K562 (cell line): ENCODE results near the gene ARID3B. TPM values are rescaled to one million over a fixed set of nuclear protein-coding genes. Genes with fewer than 3 reads are reported as not detected.
A peak's percentile ranks its signal among the peaks of the same experiment; 100 is the strongest.

Experiments
- CBFA2T2 ChIP-seq: fragments of 450-650 bp; conservative IDR thresholded peaks from 2 replicates; pipeline ENCODE4 v1.6.1; 2017; ENCODE audit warnings: mild to moderate bottlenecking
- DLX4 ChIP-seq: fragments of 250-450 bp; sonication (Bioruptor Pico); IDR thresholded peaks from 2 replicates; pipeline ENCODE4 v1.6.1; 2021; ENCODE audit warnings: mild to moderate bottlenecking
- E2F6 ChIP-seq, 2 experiments: IDR thresholded peaks; 2 replicates each; pipeline ENCODE4 v1.6.1; 2011; ENCODE audit warnings: borderline replicate concordance in 1 of 2, control low read depth in 1 of 2, low read depth in 1 of 2, low read length in 1 of 2, mild to moderate bottlenecking in 1 of 2, mixed read lengths in 1 of 2, moderate library complexity in 1 of 2; ENCODE audit not compliant: insufficient read depth in 1 of 2, insufficient read length in 1 of 2, poor library complexity in 1 of 2, severe bottlenecking in 1 of 2; ENCODE audit errors: extremely low read depth in 1 of 2
- MEF2A ChIP-seq: IDR thresholded peaks from 2 replicates; pipeline ENCODE4 v1.6.1; 2011; ENCODE audit warnings: low read depth, mild to moderate bottlenecking, low read length, moderate library complexity; ENCODE audit not compliant: control insufficient read depth
- MEF2D ChIP-seq: conservative IDR thresholded peaks from 2 replicates; pipeline ENCODE4 v1.6.1; 2016; ENCODE audit warnings: low read depth, missing genetic modification characterization, missing compliant biosample characterization
- MYC ChIP-seq, 2 experiments: fragments of 250-450 bp in 1 of 2; sonication (Bioruptor Pico) in 1 of 2; IDR thresholded peaks; 2 replicates each; pipeline versions ENCODE4 v1.5.1 to v1.6.1; 2012 to 2021; ENCODE audit warnings: low read depth in 2 of 2, borderline replicate concordance in 1 of 2, improper control_type of control experiment in 1 of 2, low read length in 1 of 2, mild to moderate bottlenecking in 1 of 2, moderate library complexity in 1 of 2
- NCOA4 ChIP-seq: fragments of 450-650 bp; IDR thresholded peaks from 2 replicates; pipeline ENCODE4 v1.6.1; 2018; ENCODE audit warnings: mild to moderate bottlenecking; ENCODE audit not compliant: partially characterized antibody
- PBX2 ChIP-seq, 2 experiments: IDR thresholded peaks in 1 of 2; conservative IDR thresholded peaks in 1 of 2; 2 replicates each; pipeline ENCODE4 v1.6.1; 2016; ENCODE audit warnings: low read depth in 2 of 2, mild to moderate bottlenecking in 1 of 2, missing compliant biosample characterization in 1 of 2, missing genetic modification characterization in 1 of 2, moderate library complexity in 1 of 2
- PRPF4 ChIP-seq: fragments of 200-400 bp; formaldehyde crosslinking; IDR thresholded peaks from one replicate; pipeline ENCODE4 v1.6.1; 2017; ENCODE audit warnings: low read length, low read depth, mild to moderate bottlenecking; ENCODE audit not compliant: insufficient read depth, poor library complexity, severe bottlenecking
- SAFB ChIP-seq: fragments of 200-400 bp; formaldehyde crosslinking; IDR thresholded peaks from 2 replicates; pipeline ENCODE4 v1.6.1; 2017; ENCODE audit warnings: low read depth, low read length, borderline replicate concordance
- ZNF143 ChIP-seq: sonication (generic); formaldehyde crosslinking; IDR thresholded peaks from 2 replicates; pipeline ENCODE4 v1.9.0; 2022; ENCODE audit warnings: mild to moderate bottlenecking, missing genetic modification reagents
- ZNF175 ChIP-seq: fragments of 200-800 bp; sonication (Bioruptor generic); IDR thresholded peaks from 2 replicates; pipeline ENCODE4 v1.6.1; 2016; ENCODE audit warnings: low read depth, mild to moderate bottlenecking, missing genetic modification characterization, missing compliant biosample characterization
- ZNF589 ChIP-seq: fragments of 200-800 bp; sonication (Bioruptor generic); IDR thresholded peaks from 2 replicates; pipeline ENCODE4 v1.6.1; 2016; ENCODE audit warnings: low read depth, missing genetic modification characterization, missing compliant biosample characterization
- ZNF75A ChIP-seq: fragments of 450-650 bp; formaldehyde crosslinking; IDR thresholded peaks from 2 replicates; pipeline ENCODE4 v1.4.0; 2020; ENCODE audit warnings: mild to moderate bottlenecking
- ZNF76 ChIP-seq: fragments of 250-450 bp; sonication (Bioruptor Pico); IDR thresholded peaks from 2 replicates; pipeline ENCODE4 v1.4.0; 2020; ENCODE audit warnings: mild to moderate bottlenecking, moderate library complexity, borderline replicate concordance
- polyA plus RNA-seq, 8 experiments: library from polyadenylated mRNA; depleted of rRNA in 4 of 8; stranded (reverse) in 5 of 8; unstranded in 3 of 8; fragments of >200 nt; fragmentation: Nextera tagmentation in 2 of 8; fragmentation: Illumina TruSeq in 1 of 8; extraction: Ambion mirVana in 2 of 8; extraction: Trizol in 1 of 8; gene quantifications; 2 replicates each; pipeline versions ENCODE4 v1.2.1 to v1.2.3, GENCODE V29; 2011 to 2014; ENCODE audit warnings: inconsistent platforms in 1 of 8, missing spikeins in 1 of 8
- total RNA-seq, 7 experiments: library from RNA; depleted of rRNA in 6 of 7; stranded (reverse); fragments of >200 nt in 6 of 7; fragmentation: Illumina TruSeq in 2 of 7; extraction: Trizol in 2 of 7; gene quantifications; 2 replicates each; pipeline versions ENCODE4 v1.2.1 to v1.2.3, GENCODE V29; 2011 to 2021; ENCODE audit warnings: low replicate concordance in 1 of 7
- TF ChIP-seq, protein P1 (sequence below): fragments of 450-650 bp; formaldehyde crosslinking; conservative IDR thresholded peaks from 2 replicates; pipeline ENCODE4 v1.4.0; 2022; ENCODE audit warnings: mild to moderate bottlenecking, missing genetic modification characterization
- TF ChIP-seq, protein P2 (sequence below): sonication (generic); formaldehyde crosslinking; IDR thresholded peaks from 2 replicates; pipeline ENCODE4 v1.8.1; 2023; ENCODE audit warnings: mild to moderate bottlenecking, missing genetic modification reagents, moderate library complexity

ARID3B gene
- total and polyA plus RNA-seq, 9 of the 15 experiments (the other 6 are each of a cell fraction or from before 2014, with no cell fraction given), result 0.32 to 15.1 (median 7.1) TPM

DNA sequence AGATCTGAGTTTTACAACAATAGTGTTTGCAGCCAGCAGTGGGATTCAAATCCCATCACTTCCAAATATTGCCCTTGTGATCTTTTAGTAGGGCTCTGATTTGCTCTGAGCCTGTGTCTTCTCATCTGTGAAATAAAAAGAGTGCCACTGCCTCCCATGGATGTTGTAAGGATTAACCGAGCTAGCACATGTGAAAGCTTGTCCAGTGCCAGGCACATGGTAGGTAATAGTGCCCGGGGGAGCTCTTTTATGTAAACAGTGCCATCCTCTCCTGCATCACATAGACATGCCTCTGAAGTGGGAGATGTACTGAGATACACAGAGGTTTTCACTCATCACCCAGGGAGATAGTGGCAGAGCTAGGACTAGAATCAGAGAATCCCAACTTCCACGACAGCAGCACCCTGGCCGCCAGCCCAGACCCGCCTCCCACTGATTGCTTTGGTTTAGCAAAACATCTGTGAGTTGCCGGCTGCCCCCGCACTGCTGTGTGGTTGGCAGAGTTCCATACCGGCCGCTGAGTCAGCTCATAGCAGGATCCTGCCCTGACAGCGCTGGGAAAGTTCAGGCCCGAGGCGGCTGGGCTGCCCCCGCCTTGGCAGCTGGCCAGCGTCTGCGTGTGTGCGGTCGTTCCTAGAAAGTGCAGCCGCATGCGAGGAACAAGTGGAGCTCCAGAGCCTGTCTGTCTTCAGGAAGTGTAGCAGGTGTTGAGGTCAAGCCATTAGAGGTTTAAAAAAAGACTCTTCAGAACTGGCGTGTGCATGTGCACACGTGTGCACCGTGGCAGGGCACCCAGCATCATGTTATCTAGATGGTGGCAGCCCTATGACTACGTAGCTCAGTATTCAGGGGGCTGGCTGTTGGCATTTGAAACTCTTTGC lies 5.0 kb downstream of the ARID3B start (continued):
- TF ChIP-seq PBX2 (CRISPR knock-in tag; IDR thresholded peaks at IDR 0.05; ENCODE audit: low read depth) (no peak), PBX2 (tag; conservative IDR thresholded peaks at IDR 0.05; ENCODE audit: low read depth) (peak; percentile 68), MEF2D (tag) (peak; percentile 96), ZNF75A (CRISPR knock-in tag) (no peak), MEF2A (peak; percentile 62; the same call in 1 of the 2 replicates), MYC (IDR thresholded peaks at IDR 0.05; ENCODE audit: low read depth, low read length) (peak; percentile 95), MYC (CRISPR knock-in tag; IDR thresholded peaks at IDR 0.05; ENCODE audit: borderline replicate concordance, low read depth) (no peak), E2F6 (IDR thresholded peaks at IDR 0.05; ENCODE audit: borderline replicate concordance in 1 of 2, extremely low read depth in 1 of 2, insufficient read depth in 1 of 2, insufficient read length in 1 of 2, low read depth in 1 of 2, low read length in 1 of 2, poor library complexity in 1 of 2, severe bottlenecking in 1 of 2) (peak; percentile 71 to 83), DLX4 (CRISPR knock-in tag) (no peak), ZNF589 (CRISPR knock-in tag) (peak; percentile 94; the same call in 1 of the 2 replicates), PRPF4 (no peak), ZNF175 (CRISPR knock-in tag) (peak; percentile 91), SAFB (no peak), ZNF76 (CRISPR knock-in tag) (no peak; the same call in 1 of the 2 replicates), CBFA2T2 (peak; percentile 97), ZNF143 (CRISPR knock-in tag) (no peak), NCOA4 (no peak)
- TF ChIP-seq, protein P1, sequence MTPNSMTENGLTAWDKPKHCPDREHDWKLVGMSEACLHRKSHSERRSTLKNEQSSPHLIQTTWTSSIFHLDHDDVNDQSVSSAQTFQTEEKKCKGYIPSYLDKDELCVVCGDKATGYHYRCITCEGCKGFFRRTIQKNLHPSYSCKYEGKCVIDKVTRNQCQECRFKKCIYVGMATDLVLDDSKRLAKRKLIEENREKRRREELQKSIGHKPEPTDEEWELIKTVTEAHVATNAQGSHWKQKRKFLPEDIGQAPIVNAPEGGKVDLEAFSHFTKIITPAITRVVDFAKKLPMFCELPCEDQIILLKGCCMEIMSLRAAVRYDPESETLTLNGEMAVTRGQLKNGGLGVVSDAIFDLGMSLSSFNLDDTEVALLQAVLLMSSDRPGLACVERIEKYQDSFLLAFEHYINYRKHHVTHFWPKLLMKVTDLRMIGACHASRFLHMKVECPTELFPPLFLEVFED (CRISPR knock-in tag), result no peak
- TF ChIP-seq, protein P2, sequence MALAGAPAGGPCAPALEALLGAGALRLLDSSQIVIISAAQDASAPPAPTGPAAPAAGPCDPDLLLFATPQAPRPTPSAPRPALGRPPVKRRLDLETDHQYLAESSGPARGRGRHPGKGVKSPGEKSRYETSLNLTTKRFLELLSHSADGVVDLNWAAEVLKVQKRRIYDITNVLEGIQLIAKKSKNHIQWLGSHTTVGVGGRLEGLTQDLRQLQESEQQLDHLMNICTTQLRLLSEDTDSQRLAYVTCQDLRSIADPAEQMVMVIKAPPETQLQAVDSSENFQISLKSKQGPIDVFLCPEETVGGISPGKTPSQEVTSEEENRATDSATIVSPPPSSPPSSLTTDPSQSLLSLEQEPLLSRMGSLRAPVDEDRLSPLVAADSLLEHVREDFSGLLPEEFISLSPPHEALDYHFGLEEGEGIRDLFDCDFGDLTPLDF (CRISPR knock-in tag), result peak; percentile 70; the same call in 1 of the 2 replicates
